Mammary epithelial cell (primary cell): ENCODE results near the gene YOD1.

Experiments used
- EZH2 ChIP-seq: IDR thresholded peaks from 2 replicates; pipeline ENCODE4 v1.6.1; 2012; ENCODE audit warnings: low read length, inconsistent platforms, borderline replicate concordance
- TF ChIP-seq, protein P1 (sequence below), 2 donors: IDR thresholded peaks in 1 of 2; conservative IDR thresholded peaks in 1 of 2; 2 replicates each; pipeline ENCODE4 v1.5.1; 2011 to 2012; ENCODE audit warnings: inconsistent platforms in 2 of 2, low read length in 2 of 2, mild to moderate bottlenecking in 2 of 2, control low read depth in 1 of 2, low read depth in 1 of 2; ENCODE audit not compliant: insufficient read depth in 1 of 2; ENCODE audit errors: extremely low read depth in 1 of 2

- TF ChIP-seq EZH2 = no peak
- TF ChIP-seq, protein P1, sequence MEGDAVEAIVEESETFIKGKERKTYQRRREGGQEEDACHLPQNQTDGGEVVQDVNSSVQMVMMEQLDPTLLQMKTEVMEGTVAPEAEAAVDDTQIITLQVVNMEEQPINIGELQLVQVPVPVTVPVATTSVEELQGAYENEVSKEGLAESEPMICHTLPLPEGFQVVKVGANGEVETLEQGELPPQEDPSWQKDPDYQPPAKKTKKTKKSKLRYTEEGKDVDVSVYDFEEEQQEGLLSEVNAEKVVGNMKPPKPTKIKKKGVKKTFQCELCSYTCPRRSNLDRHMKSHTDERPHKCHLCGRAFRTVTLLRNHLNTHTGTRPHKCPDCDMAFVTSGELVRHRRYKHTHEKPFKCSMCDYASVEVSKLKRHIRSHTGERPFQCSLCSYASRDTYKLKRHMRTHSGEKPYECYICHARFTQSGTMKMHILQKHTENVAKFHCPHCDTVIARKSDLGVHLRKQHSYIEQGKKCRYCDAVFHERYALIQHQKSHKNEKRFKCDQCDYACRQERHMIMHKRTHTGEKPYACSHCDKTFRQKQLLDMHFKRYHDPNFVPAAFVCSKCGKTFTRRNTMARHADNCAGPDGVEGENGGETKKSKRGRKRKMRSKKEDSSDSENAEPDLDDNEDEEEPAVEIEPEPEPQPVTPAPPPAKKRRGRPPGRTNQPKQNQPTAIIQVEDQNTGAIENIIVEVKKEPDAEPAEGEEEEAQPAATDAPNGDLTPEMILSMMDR (conservative IDR thresholded peaks at IDR 0.05 in 1 of 2, IDR thresholded peaks at IDR 0.05 in 1 of 2; ENCODE audit: extremely low read depth in 1 of 2, insufficient read depth in 1 of 2, low read depth in 1 of 2, low read length in 2 of 2) = no peak
Observed at GRCh38 chr1:207050480-207051190, 373 bp downstream of the YOD1 start.
